HPDE6-E6E7 (cell line): ENCODE data around the gene C10orf143.
"Not testable (repeated sequence)": the region's sequence is repeated elsewhere in the genome, so short reads cannot be mapped to it uniquely, and the experiment has no call there.

Experiments
- DNase-seq: peaks from one replicate; pipeline ENCODE4 v3.0.0; 2011; ENCODE audit warnings: missing footprints; ENCODE audit errors: extremely low spot score

The C10orf143 gene

DNA sequence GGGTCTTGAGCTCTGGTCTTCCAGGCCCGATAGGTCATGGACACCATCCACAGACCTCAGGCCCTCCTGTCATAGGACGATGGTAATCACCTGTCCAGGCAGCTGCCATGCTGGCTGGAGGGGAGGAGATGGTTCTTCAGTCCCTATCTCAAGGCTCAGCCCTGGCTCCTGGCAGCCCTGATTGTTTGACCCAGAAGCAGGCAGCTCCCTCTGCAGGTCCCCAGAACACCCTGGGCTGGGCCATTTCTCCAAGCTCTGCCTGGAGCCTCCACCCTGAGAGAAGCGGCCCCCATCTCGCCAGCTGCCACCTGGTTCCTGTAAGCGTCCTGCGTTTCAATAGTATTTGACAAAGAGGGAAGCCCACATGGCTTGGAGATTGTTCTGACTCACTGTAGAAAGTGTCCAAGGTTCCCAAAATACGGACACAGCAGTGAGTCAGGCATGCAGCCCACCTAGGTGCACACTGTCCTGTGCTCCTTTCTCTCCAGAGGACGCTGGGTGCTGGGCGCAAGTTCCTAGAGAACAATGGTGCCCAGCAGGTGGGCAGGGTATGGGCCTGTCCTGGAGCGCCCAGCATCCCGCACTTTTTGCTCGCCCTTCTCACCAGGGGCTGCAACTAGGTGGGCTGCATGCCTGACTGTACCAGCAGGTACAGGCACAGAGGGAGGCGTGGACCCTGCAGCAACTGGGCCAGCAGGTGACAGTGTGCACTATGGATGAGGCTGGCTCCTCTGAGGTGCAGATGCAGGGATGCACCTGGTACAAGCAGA, 74.1 kb downstream of the C10orf143 start:
- DNase-seq, result no peak

DNA sequence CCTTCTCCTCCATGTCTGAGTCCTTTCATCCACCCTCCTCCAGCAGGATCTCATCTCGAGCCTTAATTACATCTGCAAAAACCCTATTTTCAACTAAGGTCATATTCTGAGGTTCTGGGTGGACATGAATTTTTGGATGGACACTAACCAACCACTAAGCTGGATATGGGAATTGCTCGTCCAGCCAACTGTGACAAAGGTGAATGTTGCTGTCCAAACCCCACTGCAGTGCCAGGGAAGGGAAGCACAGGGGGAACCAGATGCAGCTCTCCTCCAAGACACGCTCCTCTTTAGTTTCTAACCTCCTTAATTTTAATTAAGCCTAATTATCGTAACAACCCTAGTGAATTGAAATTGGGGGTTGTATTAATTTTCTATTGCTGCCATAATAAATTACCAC, 81.4 kb downstream of the C10orf143 start:
- no peak for DNase-seq

DNA sequence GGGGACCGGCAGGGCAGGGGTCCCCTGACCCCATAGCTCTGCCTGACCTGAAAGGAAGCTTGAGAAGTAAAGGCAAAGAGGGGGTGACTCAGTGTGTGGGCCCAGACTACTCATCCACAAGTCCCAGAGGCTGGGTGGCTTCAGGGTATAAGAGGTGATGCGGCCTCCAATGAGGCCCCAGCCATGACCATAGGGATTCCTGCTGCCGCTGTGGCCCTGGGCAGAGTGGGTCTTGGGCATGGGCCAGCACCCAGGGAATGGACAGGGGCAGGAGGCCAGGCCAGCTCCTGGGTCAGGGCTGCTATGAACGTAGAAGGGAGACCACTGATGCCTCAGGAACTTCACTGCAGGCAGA, 82.2 kb downstream of the C10orf143 start:
- no peak for DNase-seq

GRCh38 chr10:130027716-130028464, 82.7 kb downstream of the C10orf143 start:
- DNase-seq, result no peak

- no peak for DNase-seq
Observed at GRCh38 chr10:130026670-130027456, 83.8 kb downstream of the C10orf143 start.

DNA sequence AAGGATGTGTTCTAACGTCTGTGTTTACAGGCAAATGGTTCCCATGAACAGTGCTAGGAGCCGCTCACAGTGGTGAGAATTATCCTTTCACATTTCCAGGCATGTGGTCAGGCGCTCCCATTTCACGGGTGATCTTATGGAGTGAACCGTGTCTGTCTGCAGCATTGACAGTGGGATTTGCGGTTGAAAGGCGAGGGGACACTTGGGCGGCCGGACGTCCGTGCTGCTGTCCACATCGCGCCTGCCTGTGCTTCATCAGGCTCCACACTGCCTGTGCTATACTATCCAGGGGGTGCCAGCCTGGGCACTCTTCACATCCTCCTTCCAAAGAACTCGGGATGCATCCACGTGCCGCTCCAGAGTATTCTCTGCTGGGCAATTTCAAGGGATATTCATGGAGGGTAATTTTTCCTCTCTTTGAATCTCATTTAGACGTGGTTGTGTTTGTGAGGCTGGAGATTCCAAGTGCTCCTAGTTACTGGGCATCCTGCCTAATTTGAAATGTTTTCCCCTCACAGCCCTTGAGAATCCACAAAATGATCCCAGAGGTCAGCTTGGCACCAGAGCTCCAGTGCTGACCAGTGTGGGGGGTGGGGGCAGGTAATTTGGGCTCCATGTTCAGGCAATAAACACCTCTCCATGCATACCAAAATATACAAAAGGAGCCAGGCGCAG, 84.7 kb downstream of the C10orf143 start:
- DNase-seq, result no peak

DNA sequence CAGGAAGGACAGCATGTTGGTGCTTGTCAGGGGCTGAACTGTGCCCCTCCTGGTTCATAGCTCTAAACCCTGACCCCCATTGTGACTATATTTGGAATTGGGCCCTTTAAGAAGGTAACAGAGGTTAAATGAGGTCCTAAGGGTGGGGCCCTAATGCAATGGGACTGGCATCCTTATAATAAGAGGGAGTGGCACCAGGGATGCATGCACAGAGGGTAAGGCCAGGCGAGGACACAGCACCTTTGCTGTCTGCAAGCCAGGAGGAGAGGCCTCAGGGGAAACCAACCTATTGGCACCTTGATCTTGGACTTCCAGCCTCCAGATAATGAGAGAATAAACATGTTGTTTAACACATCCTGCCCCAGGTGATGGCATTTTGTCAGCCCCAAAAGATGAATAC, 85.3 kb downstream of the C10orf143 start:
- DNase-seq, result no peak

DNA sequence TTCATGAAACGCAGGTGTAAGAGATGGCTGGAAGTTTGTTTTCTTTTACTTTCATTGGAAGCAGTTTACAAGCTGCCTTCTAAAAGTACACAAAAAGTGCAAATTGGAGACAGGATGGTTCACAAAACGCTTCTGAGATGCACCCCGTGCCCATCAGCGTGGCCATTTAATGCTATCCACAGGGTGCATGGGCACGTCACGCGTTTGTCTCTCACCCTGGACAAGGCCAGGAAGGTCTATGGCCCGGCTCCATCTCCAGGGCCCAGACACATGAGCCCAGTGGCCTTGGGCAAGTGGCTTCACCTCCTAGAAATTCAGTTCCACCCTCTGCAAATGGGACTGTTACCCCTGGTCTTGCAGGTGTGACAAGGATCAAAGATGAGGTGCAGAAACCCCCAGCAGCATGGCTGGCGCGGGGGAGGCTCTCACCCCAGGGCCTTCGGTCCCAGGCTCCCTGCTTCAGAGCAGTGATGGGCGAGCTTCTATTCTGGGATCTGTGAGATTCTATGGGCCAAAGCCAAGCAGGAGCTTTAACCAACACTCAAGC, 85.8 kb downstream of the C10orf143 start:
- DNase-seq, result no peak

GRCh38 chr10:130024326-130024725, 86.3 kb downstream of the C10orf143 start:
- DNase-seq, result not testable (repeated sequence)

GRCh38 chr10:130023454-130024230, 87.0 kb downstream of the C10orf143 start:
- DNase-seq, result no peak

DNA sequence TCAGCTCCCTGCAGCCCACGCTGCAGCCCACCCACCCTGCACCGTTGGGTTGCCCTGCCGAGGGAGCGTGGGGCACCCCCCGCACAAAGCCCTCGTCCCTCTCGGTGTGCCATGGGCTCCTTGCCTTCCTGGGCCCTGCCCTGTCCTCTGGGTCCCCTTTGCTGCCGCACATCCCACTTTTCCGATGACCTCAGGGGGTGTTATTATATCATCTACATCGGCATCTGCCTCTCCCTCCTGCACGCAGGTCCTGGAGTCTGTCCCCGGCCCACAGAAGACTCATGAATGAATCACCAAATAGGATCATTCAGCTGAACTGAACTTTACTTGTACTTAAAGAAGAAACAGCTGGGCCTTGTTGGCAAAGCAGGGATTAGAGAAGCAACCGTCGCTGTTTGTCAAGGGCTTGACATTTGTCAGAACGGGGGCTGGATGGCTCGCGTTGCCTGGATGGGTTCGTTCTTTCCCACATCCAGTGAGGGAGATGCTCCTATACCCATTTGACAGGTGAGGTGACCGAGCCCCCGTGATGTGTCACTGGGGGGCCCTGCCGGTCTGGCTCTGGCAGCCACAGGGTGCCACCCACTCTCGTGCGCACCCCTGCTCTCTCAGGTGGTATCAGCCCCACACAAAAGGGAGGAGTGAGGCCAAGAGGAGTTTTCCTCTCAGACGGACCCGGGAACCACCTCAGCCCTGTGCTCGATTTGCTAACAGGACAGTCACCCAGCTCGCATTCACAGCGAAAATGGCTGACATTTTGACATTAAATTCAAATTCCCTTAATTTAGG, 87.9 kb downstream of the C10orf143 start:
- no peak for DNase-seq

DNA sequence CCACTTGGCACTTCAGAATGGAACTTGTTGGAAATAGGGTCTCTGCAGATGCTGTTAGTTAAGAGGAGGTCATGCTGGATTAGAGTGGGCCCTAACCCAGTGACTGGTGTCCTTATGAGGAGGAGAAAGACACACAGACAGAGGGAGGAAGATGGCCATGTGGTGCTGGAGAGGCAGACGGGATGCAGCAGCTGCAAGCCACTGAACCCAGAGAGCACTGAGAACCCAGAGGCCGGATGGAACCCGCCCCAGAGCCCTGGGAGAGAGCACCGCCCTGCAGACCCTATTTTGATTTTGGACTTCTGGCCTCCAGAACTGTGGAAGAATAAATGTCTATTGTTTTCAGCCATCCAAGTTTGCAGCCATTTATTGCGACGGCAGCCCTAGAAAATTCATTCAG, 88.5 kb downstream of the C10orf143 start:
- DNase-seq, result no peak

- no peak for DNase-seq
Observed at GRCh38 chr10:130021383-130021950, 89.2 kb downstream of the C10orf143 start.

DNA sequence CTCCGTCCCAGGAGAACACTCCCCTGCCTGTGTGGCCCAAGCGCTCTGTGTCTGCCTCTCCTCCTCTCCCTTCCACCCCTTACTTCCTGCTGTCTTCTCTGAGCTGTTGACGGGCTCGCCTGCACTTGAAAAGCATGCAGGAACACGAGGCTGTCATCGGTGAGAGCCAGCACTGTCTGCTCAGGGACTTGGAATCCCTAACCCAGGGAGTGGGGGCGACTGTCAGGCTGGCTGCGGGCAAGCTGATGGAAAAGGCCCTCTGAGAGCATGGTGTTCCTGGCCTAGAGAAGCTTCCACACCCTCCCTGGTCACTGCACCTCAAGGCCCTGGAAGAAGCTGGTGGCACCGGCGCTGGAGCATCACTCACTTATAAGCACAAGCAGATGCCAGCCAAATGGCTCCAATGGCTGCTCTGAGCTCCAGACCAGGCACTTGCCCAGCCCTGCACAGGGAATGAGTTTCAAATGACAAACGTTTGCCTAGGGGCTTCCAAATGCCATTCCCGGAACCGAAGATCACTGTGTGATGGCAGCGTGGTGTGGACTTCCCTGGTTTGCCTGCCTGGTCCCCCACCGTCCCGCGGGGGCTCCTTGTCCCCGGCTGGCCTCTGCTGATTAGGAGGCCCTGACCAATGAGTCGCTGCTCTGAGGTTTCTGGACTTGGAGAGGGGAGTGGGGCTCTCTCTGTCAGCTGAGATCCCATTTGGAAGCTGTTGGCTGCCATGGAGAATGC, 89.8 kb downstream of the C10orf143 start:
- no peak for DNase-seq

- DNase-seq, result no peak
Observed at GRCh38 chr10:130018730-130019185, 91.9 kb downstream of the C10orf143 start.

DNA sequence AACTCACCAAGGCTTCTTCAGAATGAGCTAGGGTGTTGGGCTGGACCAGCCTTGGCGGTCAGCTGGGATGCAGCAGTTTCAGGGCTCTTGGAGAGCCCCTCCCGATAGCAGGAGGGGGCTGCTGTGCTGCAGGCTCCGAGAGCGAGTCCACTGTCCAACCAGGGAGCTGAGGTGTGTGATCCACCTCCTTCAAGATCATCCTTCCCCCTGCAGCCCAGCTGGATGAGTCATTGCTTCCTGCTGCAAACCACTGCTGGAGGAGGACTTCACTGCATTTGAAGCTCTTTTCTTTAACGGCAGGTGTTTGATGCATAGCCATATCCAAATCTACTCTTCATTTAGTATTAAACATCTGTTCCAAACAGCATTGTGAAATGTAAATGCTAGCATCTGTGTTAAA, 92.4 kb downstream of the C10orf143 start:
- no peak for DNase-seq

GRCh38 chr10:130017631-130018022, 93.0 kb downstream of the C10orf143 start:
- no peak for DNase-seq

DNA sequence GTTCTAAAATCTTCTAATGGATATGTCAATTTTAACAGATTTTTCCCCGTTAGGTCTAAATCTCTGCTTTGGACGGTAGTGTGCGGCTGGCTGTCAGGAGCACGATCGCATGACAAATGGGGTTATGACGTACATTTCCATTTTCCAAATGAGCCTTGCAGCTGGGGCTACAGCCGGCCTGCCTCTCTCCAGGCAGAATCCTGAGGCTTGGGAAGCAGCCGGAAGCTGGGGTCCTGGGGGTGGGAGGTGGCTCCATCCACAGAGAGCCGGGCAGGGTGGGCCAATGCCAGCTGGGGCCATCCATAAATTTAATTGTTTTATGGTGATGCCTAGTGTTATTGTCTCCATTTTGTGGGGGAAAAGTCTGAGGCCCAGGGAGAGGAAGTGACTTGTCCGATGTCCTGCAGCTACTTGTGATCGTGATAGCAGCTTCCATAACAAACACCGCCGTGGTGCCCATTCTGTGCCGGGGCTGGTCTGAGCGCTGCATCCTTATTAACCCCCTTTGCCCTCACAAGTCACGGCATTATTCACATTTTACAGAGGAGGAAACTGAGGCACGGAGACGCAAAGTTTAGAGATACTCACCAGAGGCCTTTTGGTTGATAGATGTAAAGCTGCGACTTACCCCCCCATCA, 93.5 kb downstream of the C10orf143 start:
- DNase-seq, result no peak
